Stimulated activated CD4-positive, alpha-beta T cell treated with anti-CD3 and anti-CD28 coated beads, TNF-alpha, amount 100 ng/mL, for 1 hour (primary cell): ENCODE results near the gene STX4.

Experiments used
- DNase-seq, 3 donors: peaks; one replicate each; pipeline ENCODE4 v3.0.0-alpha.2; 2020; ENCODE audit warnings: low read depth in 3 of 3, low spot score in 1 of 3

STX4 gene

GRCh38 chr16:31064882-31065461, 31.6 kb downstream of the STX4 start:
- no peak for DNase-seq

DNA sequence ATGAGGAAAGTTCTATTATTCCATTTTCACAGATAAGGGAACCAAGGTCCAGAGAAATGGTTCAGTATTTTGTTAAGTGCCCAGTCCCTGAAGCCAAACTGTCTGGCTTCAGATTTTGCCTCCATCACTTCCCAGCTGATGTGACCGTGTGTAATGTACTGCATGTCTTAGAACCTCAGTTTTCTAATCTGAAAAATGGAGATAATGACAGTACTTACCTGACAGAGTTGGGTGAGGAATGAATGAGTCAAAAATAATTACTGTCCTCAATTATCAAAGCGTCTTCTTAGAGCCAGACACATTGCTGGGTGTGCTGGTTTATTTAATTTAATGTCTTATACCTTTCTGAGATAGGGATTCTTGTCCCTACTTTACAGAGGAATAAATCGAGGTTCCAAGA, 34.0 kb downstream of the STX4 start:
- DNase-seq, result no peak

DNA sequence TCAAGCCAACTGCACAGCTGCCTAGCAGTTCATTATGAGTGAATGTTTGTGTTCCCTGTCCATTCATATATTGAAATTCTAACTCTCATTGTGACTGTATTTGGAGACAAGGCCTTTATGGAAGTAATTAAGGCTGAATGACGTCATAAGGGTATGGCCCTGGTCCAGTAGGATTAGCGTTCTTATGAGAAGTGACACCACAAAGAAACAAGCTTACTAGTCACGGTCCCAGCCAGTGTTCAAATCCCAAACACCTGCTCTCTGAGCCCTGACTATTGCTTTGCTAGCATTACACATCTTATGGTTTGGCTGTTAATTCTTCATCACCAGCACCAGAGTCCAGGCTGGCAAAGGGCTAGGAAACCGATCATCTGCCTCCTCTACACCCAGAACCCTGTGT, 38.5 kb downstream of the STX4 start:
- no peak for DNase-seq

- no peak for DNase-seq
These were observed 39.3 kb downstream of the STX4 start for GRCh38 chr16:31072540-31073141.

DNA sequence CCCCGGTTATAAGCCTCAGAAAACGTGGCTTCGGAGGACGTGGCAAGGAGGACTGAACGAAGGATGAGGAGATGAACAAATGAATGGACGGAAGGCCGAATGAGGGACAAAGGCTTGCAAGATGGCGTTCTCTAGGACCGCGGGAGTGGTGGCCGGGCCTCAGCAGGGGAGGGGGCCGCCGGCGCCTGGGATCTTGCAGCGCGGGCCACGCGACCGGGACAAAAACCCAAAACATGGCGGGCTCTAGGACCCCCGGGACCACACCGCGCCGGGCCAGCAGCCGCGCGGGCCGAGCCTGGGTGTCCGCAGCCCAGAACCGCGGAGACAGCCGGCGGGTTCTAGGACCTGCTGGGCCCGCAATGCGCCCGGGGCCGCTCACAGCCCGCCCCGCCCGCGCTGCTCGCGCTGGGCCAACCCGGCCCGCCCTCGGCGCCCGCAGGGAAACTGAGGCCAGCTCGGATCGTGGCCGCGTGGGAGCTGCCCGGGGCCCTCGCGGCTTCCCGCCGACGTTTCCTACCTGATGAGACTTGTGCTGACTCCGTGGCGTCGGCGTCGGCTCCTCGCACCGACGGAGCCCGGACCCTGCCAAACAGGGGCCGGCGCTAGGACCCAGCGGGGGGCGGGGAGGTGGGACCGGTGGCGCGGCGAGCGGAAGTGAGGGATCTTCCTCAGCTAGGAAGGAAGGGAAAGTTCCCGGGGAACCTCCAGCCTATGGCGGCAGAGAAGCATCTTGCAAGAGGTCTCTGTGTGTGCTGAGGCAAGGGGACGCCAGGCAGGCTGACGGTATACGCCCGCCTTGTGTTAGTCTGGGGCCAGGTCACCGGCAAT, 40.0 kb downstream of the STX4 start:
- DNase-seq, result peak; percentile 56 to 85 (median 59)

- peak; percentile 87 to 94 (median 93) for DNase-seq
These were observed 40.8 kb downstream of the STX4 start, which contains the start of the genes ZNF646 and ZNF668 for GRCh38 chr16:31073970-31074813. ZNF646 (plus strand) TSS chr16:31074422; CDS start chr16:31076325, 1,903 bp downstream. ZNF668 (minus strand) TSS chr16:31074240; CDS start chr16:31064459, 9,781 bp downstream.

DNA sequence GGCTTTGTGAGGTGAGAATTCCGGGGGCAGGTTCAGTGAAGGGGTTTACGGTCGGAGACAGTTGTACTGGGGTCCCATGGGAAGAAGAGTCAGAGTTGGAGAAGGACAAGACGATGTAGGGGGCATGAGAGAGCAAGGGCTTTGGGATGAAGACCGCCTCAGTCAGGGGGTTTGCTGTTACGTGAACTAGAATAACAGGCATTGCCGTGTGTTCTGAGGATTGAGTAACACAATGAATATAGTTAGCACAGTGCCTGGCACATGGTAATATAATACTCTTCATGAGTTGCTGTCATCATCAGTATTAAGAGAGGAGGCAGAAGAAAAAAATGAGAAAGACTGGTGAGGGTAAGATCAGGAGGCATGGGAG, 41.4 kb downstream of the STX4 start:
- no peak for DNase-seq

GRCh38 chr16:31076319-31076718, 43.0 kb downstream of the STX4 start:
- DNase-seq, result no peak

DNA sequence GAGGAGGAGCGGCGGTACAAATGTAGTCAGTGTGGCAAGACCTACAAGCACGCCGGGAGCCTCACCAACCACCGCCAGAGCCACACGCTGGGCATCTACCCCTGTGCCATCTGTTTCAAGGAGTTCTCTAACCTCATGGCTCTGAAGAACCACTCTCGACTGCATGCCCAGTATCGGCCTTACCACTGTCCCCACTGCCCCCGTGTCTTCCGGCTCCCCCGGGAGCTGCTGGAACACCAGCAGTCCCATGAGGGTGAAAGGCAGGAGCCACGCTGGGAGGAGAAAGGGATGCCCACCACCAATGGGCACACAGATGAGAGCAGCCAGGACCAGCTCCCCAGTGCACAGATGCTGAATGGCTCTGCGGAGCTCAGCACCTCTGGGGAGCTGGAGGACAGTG, 43.7 kb downstream of the STX4 start:
- DNase-seq, result no peak

DNA sequence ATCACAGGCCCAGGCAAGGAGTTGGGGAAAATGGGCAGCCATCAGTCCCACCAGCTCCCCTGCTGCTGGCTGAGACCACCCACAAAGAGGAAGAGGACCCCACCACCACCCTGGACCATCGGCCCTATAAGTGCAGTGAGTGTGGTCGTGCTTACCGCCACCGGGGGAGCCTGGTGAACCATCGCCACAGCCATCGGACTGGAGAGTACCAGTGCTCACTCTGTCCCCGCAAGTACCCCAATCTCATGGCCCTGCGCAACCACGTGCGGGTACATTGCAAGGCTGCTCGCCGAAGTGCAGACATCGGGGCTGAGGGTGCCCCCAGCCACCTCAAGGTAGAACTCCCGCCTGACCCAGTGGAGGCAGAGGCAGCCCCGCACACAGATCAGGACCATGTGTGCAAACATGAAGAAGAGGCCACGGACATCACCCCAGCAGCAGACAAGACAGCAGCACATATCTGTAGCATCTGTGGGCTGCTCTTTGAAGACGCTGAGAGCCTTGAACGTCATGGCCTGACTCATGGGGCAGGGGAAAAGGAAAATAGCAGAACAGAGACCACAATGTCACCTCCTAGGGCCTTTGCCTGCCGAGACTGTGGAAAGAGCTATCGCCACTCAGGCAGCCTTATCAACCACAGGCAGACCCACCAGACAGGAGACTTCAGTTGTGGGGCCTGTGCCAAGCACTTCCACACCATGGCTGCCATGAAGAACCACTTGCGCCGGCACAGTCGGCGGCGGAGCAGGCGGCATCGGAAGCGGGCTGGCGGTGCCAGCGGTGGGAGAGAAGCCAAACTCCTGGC, 44.4 kb downstream of the STX4 start:
- no peak for DNase-seq

DNA sequence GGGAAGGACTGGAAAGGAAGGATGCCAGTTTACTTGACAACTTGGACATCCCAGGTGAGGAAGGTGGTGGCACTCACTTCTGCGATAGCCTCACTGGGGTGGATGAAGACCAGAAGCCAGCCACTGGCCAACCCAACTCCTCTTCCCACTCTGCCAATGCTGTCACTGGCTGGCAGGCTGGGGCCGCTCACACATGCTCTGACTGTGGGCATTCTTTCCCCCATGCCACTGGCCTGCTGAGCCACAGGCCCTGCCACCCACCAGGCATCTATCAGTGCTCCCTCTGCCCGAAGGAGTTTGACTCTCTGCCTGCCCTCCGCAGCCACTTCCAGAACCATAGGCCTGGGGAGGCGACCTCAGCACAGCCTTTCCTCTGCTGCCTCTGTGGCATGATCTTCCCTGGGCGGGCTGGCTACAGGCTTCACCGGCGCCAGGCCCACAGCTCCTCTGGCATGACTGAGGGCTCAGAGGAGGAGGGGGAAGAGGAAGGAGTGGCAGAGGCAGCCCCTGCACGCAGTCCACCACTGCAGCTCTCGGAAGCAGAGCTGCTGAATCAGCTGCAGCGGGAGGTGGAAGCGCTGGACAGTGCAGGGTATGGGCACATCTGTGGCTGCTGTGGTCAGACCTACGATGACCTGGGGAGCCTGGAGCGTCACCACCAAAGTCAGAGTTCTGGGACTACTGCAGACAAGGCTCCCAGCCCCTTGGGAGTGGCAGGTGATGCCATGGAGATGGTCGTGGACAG, 45.4 kb downstream of the STX4 start:
- no peak for DNase-seq

GRCh38 chr16:31079342-31079944, 46.1 kb downstream of the STX4 start:
- no peak for DNase-seq

- DNase-seq, result no peak
These were observed 46.8 kb downstream of the STX4 start for GRCh38 chr16:31080035-31080629.

DNA sequence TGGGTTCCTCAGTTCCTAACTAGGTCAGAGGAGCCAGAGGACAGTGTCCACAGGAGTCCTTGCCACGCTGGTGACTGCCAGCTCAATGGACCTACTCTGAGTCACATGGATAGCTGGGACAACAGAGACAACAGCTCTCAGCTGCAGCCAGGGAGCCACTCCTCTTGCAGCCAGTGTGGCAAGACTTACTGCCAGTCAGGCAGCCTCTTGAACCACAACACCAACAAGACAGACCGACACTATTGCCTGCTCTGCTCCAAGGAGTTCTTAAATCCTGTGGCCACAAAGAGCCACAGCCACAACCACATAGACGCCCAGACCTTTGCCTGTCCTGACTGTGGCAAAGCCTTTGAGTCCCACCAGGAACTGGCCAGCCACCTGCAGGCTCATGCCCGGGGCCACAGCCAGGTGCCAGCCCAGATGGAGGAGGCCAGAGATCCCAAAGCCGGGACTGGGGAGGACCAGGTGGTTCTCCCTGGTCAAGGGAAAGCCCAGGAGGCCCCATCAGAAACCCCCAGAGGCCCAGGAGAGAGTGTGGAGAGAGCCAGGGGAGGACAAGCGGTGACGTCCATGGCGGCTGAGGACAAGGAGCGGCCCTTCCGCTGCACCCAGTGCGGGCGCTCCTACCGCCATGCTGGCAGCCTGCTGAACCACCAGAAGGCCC, 47.5 kb downstream of the STX4 start:
- no peak for DNase-seq

GRCh38 chr16:31081428-31082351, 48.3 kb downstream of the STX4 start:
- DNase-seq, result no peak

DNA sequence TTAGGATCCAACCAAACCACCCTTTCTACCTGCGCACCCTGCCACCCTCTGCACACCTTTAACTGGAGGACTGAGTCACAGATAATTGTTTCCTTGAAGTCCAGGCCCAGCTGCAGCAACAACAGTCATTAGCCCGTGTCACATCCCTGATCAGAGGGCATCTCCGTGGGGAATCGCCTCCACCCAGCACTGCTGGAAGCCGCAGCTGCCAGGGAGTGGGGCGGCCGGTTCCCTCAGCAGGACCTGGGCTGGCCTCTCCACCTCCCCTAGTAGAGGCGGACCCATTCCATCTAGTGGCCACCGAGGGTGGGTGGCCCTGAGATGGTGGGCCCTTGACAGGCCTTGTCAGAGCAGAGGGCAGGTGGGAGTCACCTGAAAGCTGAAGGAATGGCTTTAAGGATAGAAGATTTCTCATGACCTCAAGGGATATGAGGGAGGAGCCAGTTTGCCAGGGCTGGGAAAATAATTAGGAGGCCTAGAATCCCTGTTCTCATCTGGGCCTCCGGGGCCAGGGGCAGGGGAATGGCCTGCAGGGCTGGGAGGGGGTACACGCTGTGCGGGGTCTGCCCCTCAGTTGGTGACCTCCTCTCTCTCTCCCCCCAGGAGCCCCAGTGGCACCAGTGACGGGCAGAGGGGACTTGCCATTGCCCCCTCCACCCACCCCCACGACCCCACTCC, 49.1 kb downstream of the STX4 start:
- no peak for DNase-seq

DNA sequence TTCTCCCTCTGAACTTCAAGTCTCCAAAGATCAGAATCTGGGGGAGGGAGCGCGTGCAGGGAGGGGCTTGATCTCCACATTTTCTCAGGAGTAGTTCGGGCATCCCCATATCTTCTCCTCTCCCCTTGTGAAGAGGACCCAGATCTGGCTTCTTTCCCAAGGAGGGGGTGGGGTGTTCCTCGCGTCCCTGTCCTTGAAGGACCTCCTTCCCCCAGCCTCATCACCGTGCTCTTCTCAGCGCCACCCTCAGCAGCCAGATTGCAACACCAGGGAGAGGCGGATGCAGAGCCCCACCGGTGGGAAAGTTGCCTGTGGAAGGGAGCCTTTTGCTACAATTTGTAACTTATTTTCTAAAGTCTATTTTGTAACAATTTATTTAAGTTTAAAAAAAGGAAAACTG, 49.7 kb downstream of the STX4 start:
- DNase-seq, result no peak
